ENCODE data around the gene DNAH5. TPM values are rescaled to one million over a fixed set of nuclear protein-coding genes. Genes with fewer than 3 reads are reported as not detected.

The DNAH5 gene
- total RNA-seq, 1 donor from 2014 or later = 0.35 TPM

Other genes with a start within 250 kb of the DNAH5 start
- gene TRIO, start 198.7 kb upstream of the DNAH5 start, total RNA-seq = 145 TPM